ENCODE data around the gene SCNM1. TPM values are rescaled to one million over a fixed set of nuclear protein-coding genes. Genes with fewer than 3 reads are reported as not detected.
"Not testable (repeated sequence)": the region's sequence is repeated elsewhere in the genome, so short reads cannot be mapped to it uniquely, and the experiment has no call there.

The SCNM1 gene
- total RNA-seq, 1 donor from 2014 or later, result 32.7 TPM

DNA sequence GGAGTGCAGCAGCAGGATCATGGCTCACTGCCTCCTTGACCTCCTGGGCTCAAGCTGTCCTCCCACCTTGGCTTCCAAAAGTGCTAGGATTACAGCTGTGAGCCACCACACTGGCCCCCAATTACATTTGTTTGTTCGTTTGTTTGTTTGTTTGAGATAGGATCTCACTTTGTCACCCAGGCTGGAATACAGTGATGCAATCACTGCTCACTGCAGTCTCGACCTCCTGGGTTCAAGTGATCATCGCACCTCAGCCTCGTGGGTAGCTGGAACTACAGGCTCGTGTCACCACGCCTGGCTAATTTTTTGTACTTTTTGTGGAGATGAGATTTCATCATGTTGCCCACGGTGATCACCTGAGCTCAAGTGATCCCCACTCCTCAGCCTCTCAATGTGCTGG lies 26.1 kb downstream of the SCNM1 start:
- peak; percentile 41 for DNase-seq (ENCODE audit: low spot score)

DNA sequence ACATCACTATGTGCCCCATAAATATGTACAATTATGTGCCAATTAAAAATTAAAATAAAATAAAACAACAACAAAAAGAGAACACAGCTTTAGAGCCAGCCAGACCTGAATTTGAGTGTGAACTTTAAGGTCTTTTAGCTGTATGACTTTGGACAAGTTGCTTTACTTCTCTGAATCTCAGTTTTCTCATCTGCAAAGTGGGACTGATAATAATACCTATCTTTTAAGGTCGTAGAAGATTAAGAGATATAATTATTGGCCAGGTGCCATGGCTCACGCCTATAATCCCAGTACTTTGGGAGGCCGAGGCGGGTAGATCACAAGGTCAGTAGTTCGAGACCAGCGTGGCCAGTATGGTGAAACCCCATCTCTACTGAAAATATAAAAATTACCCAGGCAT lies 27.4 kb downstream of the SCNM1 start:
- DNase-seq (ENCODE audit: low spot score), result no peak

DNA sequence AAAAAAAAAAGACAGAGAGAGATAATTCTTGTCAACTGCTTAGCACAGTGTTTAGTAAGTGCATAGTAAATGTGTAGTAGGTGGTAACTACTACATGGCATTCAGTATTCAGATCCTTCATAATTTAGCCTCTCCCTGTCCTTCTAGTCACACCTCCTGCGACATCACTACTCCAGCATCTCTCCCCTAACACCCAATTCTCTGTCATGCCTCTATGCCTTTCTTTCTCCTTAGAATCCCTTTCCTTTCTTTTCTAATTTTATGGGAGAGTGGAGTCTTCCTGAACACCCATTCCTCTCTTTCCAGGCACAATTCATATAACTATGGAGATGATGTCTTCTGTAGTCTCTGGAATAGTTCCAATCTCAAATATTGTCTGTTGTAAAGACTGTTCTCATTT lies 27.9 kb downstream of the SCNM1 start:
- DNase-seq (ENCODE audit: low spot score), result no peak

DNA sequence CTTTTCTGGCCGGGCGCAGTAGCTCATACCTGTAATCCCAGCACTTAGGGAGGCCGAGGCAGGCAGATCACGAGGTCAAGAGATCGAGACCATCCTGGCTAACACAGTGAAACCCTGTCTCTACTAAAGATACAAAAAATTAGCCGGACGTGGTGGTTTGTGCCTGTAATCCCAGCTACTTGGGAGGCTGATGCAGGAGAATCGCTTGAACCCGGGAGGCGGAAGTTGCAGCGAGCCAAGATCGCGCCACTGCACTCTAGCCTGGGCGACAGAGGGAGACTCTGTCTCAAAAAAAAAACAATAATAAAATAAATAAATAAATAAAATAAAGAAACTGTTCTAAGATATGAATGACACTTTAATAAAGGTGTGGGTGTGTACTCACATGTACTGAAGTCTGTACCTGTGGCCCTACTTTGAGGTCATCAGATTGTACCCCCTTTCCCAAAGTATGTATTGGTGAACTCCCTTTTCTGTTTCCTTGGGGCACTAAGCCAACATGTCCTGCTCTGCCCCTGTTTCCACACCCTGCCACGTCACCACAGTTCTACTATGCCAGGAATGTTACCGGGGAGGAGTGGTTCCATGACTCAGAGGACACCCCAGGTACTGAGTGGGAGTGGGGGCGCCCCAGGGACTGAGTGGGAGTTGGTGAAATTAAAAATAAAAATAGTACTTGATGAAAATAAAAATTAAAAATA lies 29.1 kb downstream of the SCNM1 start:
- DNase-seq (ENCODE audit: low spot score), result peak; percentile 84

DNA sequence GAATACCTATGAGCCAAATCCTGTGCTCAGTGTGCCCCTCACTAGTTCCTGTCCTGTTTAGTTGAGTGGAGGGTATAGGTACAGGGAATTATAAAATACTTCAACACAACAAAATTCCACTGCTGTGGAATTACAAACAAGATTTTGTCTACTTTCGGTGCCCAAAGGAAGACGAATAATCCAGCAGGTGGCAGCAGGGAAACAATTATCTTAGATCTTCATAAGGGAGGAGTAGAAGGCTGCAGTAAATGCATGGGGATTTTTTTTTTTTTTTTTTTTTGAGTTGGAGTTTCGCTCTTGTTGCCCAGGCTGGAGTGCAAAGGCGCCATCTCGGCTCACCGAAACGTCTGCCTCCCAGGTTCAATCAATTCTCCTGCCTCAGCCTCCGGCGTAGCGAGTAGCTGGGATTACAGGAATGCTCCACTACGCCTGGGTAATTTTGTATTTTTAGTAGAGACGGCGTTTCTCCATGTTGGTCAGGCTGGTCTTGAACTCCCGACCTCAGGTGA lies 30.4 kb downstream of the SCNM1 start:
- DNase-seq (ENCODE audit: low spot score), result peak; percentile 14

- DNase-seq (ENCODE audit: low spot score), result no peak
Observed at GRCh38 chr1:151197863-151198253, 31.9 kb downstream of the SCNM1 start.

- peak; percentile 100 for DNase-seq (ENCODE audit: low spot score)
Observed at GRCh38 chr1:151198254-151199127, 32.5 kb downstream of the SCNM1 start, which contains the start of gene PIP5K1A. TSS of gene PIP5K1A (plus strand) at chr1:151198552. CDS start at chr1:151198997, 445 bp downstream.

- DNase-seq (ENCODE audit: low spot score), result peak; percentile 28
Observed at GRCh38 chr1:151199873-151200581, 34.1 kb downstream of the SCNM1 start.

DNA sequence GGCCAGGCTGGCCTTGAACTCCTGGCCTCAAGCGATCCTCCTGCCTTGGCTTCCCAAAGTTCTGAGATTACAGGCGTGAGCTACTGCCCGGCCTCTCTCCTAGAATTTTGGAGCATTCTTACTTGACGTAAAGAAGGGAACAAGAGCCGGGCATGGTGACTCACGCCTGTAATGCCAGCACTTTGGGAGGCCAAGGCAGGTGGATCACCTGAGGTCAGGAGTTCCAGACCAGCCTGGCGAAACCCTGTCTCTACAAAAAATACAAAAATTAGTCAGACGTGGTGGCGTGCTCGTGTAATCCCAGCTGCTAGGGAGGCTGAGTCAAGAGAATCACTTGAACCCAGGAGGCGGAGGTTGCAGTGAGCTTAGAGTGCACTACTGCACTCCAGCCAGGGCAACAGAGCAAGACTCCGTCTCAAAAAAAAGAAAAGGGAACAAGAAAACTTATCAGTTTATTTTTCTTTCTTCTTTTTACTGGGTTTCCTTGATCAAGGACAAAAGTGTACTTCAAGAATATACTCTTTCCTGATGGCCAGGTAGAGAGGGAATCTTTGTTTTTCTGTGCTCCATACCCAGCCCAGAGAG lies 39.5 kb downstream of the SCNM1 start:
- DNase-seq (ENCODE audit: low spot score), result not testable (repeated sequence)

DNA sequence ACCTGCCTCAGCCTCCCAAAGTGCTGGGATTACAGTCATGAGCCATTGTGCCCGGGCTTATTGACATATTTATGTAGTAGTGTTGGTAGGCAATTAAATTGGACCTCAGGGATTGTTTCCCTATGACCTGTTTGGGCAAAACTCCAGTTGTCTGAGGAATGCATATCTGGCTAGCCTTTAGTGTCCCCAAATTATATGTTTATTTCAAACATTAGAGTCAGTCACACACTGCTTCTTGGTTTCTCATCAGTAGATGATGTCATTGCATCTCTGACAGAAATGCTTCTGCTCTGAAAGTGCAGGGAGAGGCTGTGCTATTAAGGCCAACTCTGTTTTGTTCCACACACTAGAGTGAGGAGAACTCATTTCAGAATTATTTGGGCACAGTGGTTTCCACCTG lies 44.9 kb downstream of the SCNM1 start:
- no peak for DNase-seq (ENCODE audit: low spot score)

DNA sequence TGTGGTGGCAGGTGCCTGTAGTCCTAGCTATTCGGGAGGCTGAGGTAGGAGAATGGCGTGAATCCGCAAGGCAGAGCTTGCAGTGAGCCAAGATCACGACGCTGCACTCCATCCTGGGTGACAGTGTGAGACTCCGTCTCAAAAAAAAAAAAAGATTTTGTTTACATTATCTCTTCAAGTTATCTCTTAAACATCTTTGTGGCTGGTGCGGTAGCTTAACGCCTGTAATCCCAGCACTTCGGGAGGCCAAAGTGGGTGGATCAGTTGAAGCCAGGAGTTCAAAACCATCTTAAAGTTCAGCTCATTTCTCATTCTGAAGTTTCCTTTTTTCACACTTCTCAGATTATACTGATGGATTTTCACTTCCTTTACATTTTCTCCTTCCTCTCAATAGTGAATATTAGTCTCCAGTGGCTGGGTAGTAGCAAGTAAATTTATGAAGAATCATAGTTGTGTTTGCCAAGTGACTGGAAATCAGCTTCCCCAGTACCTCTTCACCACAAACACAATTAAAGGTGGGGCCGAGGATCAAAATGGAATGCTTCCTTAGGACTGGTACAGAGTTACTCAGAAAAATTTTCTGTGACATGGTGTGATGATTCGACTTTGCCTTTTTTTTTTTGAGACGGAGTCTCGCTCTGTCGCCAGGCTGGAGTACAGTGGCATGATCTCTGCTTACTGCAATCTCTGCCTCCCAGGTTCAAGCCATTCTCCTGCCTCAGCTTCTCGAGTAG lies 46.2 kb downstream of the SCNM1 start:
- DNase-seq (ENCODE audit: low spot score), result no peak

- DNase-seq (ENCODE audit: low spot score), result no peak
Observed at GRCh38 chr1:151213560-151213959, 47.6 kb downstream of the SCNM1 start.

Other genes with a start within 250 kb of the SCNM1 start
- 32.3 TPM for gene SETDB1, start 239.8 kb upstream of the SCNM1 start, total RNA-seq
- 159 TPM for gene CERS2, start 191.3 kb upstream of the SCNM1 start, total RNA-seq
- 0.48 TPM for gene ANXA9, start 183.9 kb upstream of the SCNM1 start, total RNA-seq
- gene MINDY1, start 159.2 kb upstream of the SCNM1 start, total RNA-seq, result 18.6 TPM
- gene PRUNE1, start 157.7 kb upstream of the SCNM1 start, total RNA-seq, result 14.4 TPM
- gene BNIPL, start 129.6 kb upstream of the SCNM1 start, total RNA-seq, result not detected
- gene C1orf56, start 118.4 kb upstream of the SCNM1 start, total RNA-seq, result 5.4 TPM
- gene CDC42SE1, start 106.5 kb upstream of the SCNM1 start, total RNA-seq, result 97.4 TPM
- 0.64 TPM for gene MLLT11, start 105.7 kb upstream of the SCNM1 start, total RNA-seq
- 15.7 TPM for gene GABPB2, start 95.4 kb upstream of the SCNM1 start, total RNA-seq
- 4.8 TPM for gene SEMA6C, start 19.5 kb upstream of the SCNM1 start, total RNA-seq
- gene TNFAIP8L2, start 9.5 kb upstream of the SCNM1 start, total RNA-seq, result 8.0 TPM
- 5.3 TPM for gene LYSMD1, start 242 bp upstream of the SCNM1 start, total RNA-seq
- gene TMOD4, start 9.8 kb downstream of the SCNM1 start, total RNA-seq, result not detected
- gene VPS72, start 24.1 kb downstream of the SCNM1 start, total RNA-seq, result 34.6 TPM
- 52.2 TPM for gene PIP5K1A, start 32.4 kb downstream of the SCNM1 start, total RNA-seq
- 142 TPM for gene PSMD4, start 88.6 kb downstream of the SCNM1 start, total RNA-seq
- gene ZNF687, start 116.2 kb downstream of the SCNM1 start, total RNA-seq, result 16.2 TPM
- gene PI4KB, start 161.3 kb downstream of the SCNM1 start, total RNA-seq, result 84.4 TPM
- gene RFX5, start 181.1 kb downstream of the SCNM1 start, total RNA-seq, result 29.2 TPM
- 63.0 TPM for gene SELENBP1, start 206.6 kb downstream of the SCNM1 start, total RNA-seq
- gene PSMB4, start 233.4 kb downstream of the SCNM1 start, total RNA-seq, result 229 TPM